Mucosa of rectum (tissue), 2 donors: Measurements from ENCODE around the gene CHST1.

Source experiments
- H3K27ac ChIP-seq, 2 donors: one replicate each; pipeline ENCODE4 v1.7.0; 2013; ENCODE audit warnings: inconsistent platforms in 2 of 2, low read depth in 2 of 2, low read length in 2 of 2
- H3K27me3 ChIP-seq, 2 donors: one replicate each; pipeline ENCODE4 v1.7.0; 2013; ENCODE audit warnings: low read length in 2 of 2; ENCODE audit not compliant: control insufficient read depth in 2 of 2, insufficient read depth in 2 of 2
- H3K36me3 ChIP-seq, 2 donors: one replicate each; pipeline ENCODE4 v1.7.0; 2013; ENCODE audit warnings: low read length in 2 of 2; ENCODE audit not compliant: control insufficient read depth in 2 of 2, insufficient read depth in 2 of 2
- H3K4me1 ChIP-seq, 2 donors: one replicate each; pipeline ENCODE4 v1.7.0; 2013; ENCODE audit warnings: low read length in 2 of 2, mild to moderate bottlenecking in 1 of 2; ENCODE audit not compliant: control insufficient read depth in 2 of 2, insufficient read depth in 2 of 2
- H3K4me3 ChIP-seq, 2 donors: one replicate each; pipeline ENCODE4 v1.7.0; 2013; ENCODE audit warnings: low read length in 2 of 2
- H3K9ac ChIP-seq, 2 donors: one replicate each; pipeline ENCODE4 v1.7.0; 2013; ENCODE audit warnings: low read length in 2 of 2, low read depth in 1 of 2, mild to moderate bottlenecking in 1 of 2
- H3K9me3 ChIP-seq, 2 donors: one replicate each; pipeline ENCODE4 v1.7.0; 2013; ENCODE audit warnings: low read length in 2 of 2; ENCODE audit not compliant: control insufficient read depth in 2 of 2
- donor health status: healthy.
- donor health status: Normal muscosa, but diverticular disease.

Gene CHST1

GRCh38 chr11:45674481-45675190 lies 9.2 kb upstream of the CHST1 start:
- Histone ChIP-seq H3K4me3 (no peak overlapping the region), H3K27ac (no peak overlapping the region), H3K27me3 (no peaks in the 10 kb centered on the region), H3K36me3 (no peaks in the 10 kb centered on the region), H3K4me1 (no peaks in the 10 kb centered on the region), H3K9me3 (no peaks in the 10 kb centered on the region), H3K9ac (no peak overlapping the region)

GRCh38 chr11:45673441-45673840 lies 8.0 kb upstream of the CHST1 start:
- Histone ChIP-seq H3K36me3 (no peaks in the 10 kb centered on the region), H3K9me3 (no peaks in the 10 kb centered on the region), H3K27ac (no peak overlapping the region)

GRCh38 chr11:45672593-45672992 lies 7.2 kb upstream of the CHST1 start:
- Histone ChIP-seq H3K9ac (no peak overlapping the region), H3K27me3 (no peaks in the 10 kb centered on the region), H3K4me3 (no peak overlapping the region), H3K9me3 (no peaks in the 10 kb centered on the region), H3K27ac (no peak overlapping the region), H3K36me3 (no peaks in the 10 kb centered on the region), H3K4me1 (no peaks in the 10 kb centered on the region)

More at GRCh38 chr11:45673441-45673840, 8.0 kb upstream of the CHST1 start:
- H3K9ac ChIP-seq = no peak overlapping the region
- H3K4me1 ChIP-seq = no peaks in the 10 kb centered on the region
- no peaks in the 10 kb centered on the region for H3K27me3 ChIP-seq
- no peak overlapping the region for H3K4me3 ChIP-seq

GRCh38 chr11:45671246-45672171 lies 6.1 kb upstream of the CHST1 start:
- H3K4me3 ChIP-seq = no peak overlapping the region
- no peak overlapping the region for H3K9ac ChIP-seq
- H3K36me3 ChIP-seq = no peaks in the 10 kb centered on the region
- no peak overlapping the region for H3K27ac ChIP-seq
- no peaks in the 10 kb centered on the region for H3K4me1 ChIP-seq
- no peaks in the 10 kb centered on the region for H3K9me3 ChIP-seq
- H3K27me3 ChIP-seq = peaks cover 3 to 6% of the 10 kb centered on the region in 2 donors

- H3K9me3 ChIP-seq = no peaks in the 10 kb centered on the region
- no peak overlapping the region for H3K9ac ChIP-seq
- no peak overlapping the region for H3K4me3 ChIP-seq
- H3K4me1 ChIP-seq = no peaks in the 10 kb centered on the region
- H3K27me3 ChIP-seq = peaks cover 8 to 13% of the 10 kb centered on the region in 2 donors
- H3K36me3 ChIP-seq = no peaks in the 10 kb centered on the region
- no peak overlapping the region for H3K27ac ChIP-seq
These were observed 5.1 kb upstream of the CHST1 start for GRCh38 chr11:45670386-45671135.

DNA sequence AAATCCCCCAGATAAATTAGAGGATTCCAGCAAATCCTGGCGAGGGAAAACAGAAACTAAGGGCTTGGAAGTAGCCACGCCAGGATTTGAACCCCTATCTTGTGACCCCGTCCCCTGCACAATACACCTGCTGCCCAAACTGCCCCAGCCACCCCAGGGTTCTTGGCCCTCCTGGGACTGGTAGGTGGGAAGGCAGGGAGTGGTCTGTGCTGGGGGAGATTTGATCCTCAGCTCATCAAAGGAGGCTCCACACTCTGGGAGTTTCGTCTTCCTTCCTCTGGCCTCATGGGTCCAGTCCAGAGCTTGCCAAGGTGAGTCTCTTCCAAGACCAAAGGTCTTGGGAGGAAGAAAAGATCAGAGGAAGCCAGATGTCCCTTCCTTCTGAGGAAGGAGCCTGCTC lies 4.5 kb upstream of the CHST1 start:
- Histone ChIP-seq H3K9ac (no peak overlapping the region), H3K27me3 (peaks cover 8 to 13% of the 10 kb centered on the region in 2 donors), H3K27ac (no peak overlapping the region), H3K9me3 (no peaks in the 10 kb centered on the region), H3K36me3 (no peaks in the 10 kb centered on the region), H3K4me3 (no peak overlapping the region), H3K4me1 (peaks cover under 1 to 2% of the 10 kb centered on the region in 2 donors)

DNA sequence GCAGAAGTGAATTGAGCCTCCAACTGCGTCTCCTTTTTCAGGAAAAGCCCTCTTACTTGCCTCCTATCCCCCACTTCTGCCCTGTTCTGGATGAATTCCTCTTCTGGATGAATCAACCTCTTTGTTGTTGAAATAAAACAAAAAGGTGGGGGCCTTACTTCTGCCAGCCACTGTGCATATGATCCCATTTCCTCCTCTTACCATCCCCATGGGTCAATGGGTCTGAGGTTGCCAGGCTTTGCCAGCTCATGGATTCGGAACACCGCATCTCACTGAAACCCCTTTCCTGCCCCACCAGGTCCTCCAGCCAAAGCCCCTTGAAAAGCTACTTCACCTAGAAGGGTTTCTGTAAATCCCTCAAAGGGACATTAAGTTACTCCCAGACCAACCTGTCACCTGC lies 3.7 kb upstream of the CHST1 start:
- Histone ChIP-seq H3K36me3 (no peaks in the 10 kb centered on the region), H3K27me3 (peaks cover 8 to 18% of the 10 kb centered on the region in 2 donors), H3K4me3 (no peak overlapping the region), H3K4me1 (peaks cover 9% of the 10 kb centered on the region in 2 donors), H3K9me3 (no peaks in the 10 kb centered on the region), H3K9ac (no peak overlapping the region), H3K27ac (no peak overlapping the region)

DNA sequence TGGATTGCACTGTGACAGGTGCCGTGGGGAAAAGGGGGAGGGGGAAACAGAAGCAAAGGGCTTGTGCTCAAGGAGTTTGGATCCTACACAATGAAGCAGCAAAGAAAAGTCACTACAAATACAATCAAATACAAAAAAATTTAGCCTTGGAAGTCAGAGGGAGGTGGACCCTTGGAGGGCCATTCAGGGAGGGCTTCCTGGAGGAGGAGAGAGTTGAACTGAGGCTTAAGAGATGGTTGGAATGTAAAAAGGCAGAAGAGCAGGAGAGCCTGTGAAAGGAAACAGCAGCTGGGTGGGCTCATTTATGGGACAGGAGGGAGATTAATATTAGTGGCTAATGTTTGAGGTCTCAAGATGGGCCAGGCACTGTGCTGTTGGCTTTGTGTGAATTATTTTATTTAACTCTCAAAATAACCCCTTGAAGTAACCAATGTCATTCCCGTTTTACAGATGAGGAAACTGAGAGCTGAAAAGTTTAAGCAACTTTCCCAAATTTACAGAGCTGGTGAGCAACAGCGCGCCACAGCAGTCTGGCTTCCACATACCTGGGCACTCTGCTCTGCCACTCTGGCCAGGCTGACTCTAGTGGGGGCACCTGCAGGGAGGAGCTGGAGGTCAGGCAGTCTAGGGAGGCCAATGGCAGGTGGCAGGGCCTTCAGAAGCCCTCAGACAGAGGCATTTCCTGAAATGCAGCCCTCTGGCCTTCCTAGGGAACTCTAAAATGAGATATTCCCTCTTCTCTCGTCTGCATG lies 2.7 kb upstream of the CHST1 start:
- Histone ChIP-seq H3K27ac (no peak overlapping the region), H3K4me1 (peaks cover 9 to 12% of the 10 kb centered on the region in 2 donors), H3K9me3 (no peaks in the 10 kb centered on the region), H3K27me3 (peaks cover 17 to 25% of the 10 kb centered on the region in 2 donors), H3K36me3 (no peaks in the 10 kb centered on the region), H3K4me3 (no peak overlapping the region), H3K9ac (no peak overlapping the region)

- Histone ChIP-seq H3K4me3 (no peak overlapping the region), H3K36me3 (no peaks in the 10 kb centered on the region), H3K27ac (no peak overlapping the region), H3K9me3 (no peaks in the 10 kb centered on the region), H3K9ac (no peak overlapping the region), H3K27me3 (peaks cover 28 to 33% of the 10 kb centered on the region in 2 donors), H3K4me1 (peaks cover 9 to 12% of the 10 kb centered on the region in 2 donors)
These were observed 1.5 kb upstream of the CHST1 start for GRCh38 chr11:45666648-45667642.
